ENCODE measurements around the gene HNRNPA1L2. TPM values are rescaled to one million over a fixed set of nuclear protein-coding genes. Genes with fewer than 3 reads are reported as not detected.
"Not testable (repeated sequence)": the region's sequence is repeated elsewhere in the genome, so short reads cannot be mapped to it uniquely, and the experiment has no call there.

The HNRNPA1L2 gene
- 1 to 10 TPM; 1.7 to 5.1 (median 2.6) TPM for total RNA-seq

- Histone ChIP-seq H3K4me1 (peaks cover 3% of the 10 kb centered on the region), H3K27ac (no peak within 1 kb of the TSS), H3K4me3 (no peak within 1 kb of the TSS), H3K36me3 (peaks cover 25% of the 10 kb centered on the region), H3K27me3 (no peaks in the 10 kb centered on the region), H3K9me3 (no peaks in the 10 kb centered on the region)
- TF ChIP-seq POLR2A (IDR thresholded peaks at IDR 0.05) (no peak), EP300 (IDR thresholded peaks at IDR 0.05) (no peak), POLR2AphosphoS5 (IDR thresholded peaks at IDR 0.05) (no peak), CTCF (IDR thresholded peaks at IDR 0.05) (no peak)
- WGBS: over 99% methylated on average over 7 of the region's 7 CpGs
- no peak for DNase-seq (ENCODE audit: low spot score in 2 of 2)
Observed at GRCh38 chr13:52642131-52642530, at the start of gene HNRNPA1L2. Gene HNRNPA1L2 (plus strand): TSS chr13:52642431. CDS start chr13:52642493, 62 bp downstream.

DNA sequence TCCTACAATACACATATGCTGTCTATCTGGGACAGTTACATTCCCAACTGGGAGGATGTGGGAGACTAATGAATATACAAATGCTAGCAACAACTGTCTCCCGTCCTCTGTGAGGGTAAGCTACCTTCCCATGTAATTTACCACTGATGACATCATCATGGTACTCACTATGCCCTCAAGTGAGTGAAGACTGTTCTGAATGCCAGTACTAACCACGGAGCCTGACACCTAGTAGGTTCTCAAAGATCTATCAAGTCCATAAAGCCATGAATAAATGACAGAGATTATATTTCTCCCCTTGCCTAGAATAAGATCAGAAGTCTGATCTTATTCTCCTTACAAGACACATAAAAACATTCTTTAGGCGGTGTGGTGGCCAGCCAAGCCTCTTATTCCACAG is 49.1 kb upstream of the HNRNPA1L2 start:
- not testable (repeated sequence) for H3K36me3 ChIP-seq; H3K27ac ChIP-seq; H3K27me3 ChIP-seq; H3K4me3 ChIP-seq; DNase-seq (ENCODE audit: low spot score in 2 of 2); H3K4me1 ChIP-seq; H3K9me3 ChIP-seq
- 77% methylated on average over 3 of the region's 3 CpGs for WGBS

- not testable (repeated sequence) for H3K27ac ChIP-seq; DNase-seq (ENCODE audit: low spot score in 2 of 2); H3K4me3 ChIP-seq; H3K4me1 ChIP-seq; H3K9me3 ChIP-seq; H3K27me3 ChIP-seq; H3K36me3 ChIP-seq
- WGBS: 81% methylated on average over 3 of the region's 3 CpGs
Observed at GRCh38 chr13:52593812-52594211, 48.4 kb upstream of the HNRNPA1L2 start.

- WGBS: 77% methylated on average over 7 of the region's 7 CpGs
- H3K4me1 ChIP-seq; H3K27me3 ChIP-seq; H3K9me3 ChIP-seq; H3K4me3 ChIP-seq; H3K36me3 ChIP-seq; DNase-seq (ENCODE audit: low spot score in 2 of 2); H3K27ac ChIP-seq: not testable (repeated sequence)
Observed at GRCh38 chr13:52594295-52594694, 47.9 kb upstream of the HNRNPA1L2 start.

GRCh38 chr13:52597676-52598075 is 44.6 kb upstream of the HNRNPA1L2 start:
- Histone ChIP-seq H3K9me3 (no peaks in the 10 kb centered on the region), H3K27ac (no peak overlapping the region), H3K4me3 (no peak overlapping the region), H3K4me1 (peaks cover 16% of the 10 kb centered on the region), H3K27me3 (no peaks in the 10 kb centered on the region), H3K36me3 (no peaks in the 10 kb centered on the region)
- no peak for TF ChIP-seq EP300 (IDR thresholded peaks at IDR 0.05)
- WGBS: 93% methylated on average over 3 of the region's 4 CpGs
- DNase-seq (ENCODE audit: low spot score in 2 of 2): no peak

GRCh38 chr13:52599037-52599847 is 43.0 kb upstream of the HNRNPA1L2 start:
- DNase-seq (ENCODE audit: low spot score in 2 of 2): no peak
- 7% methylated on average over 13 of the region's 13 CpGs for WGBS
- no peaks in the 10 kb centered on the region for H3K9me3 ChIP-seq
- peak overlapping the region; percentile 81 for H3K4me3 ChIP-seq
- H3K27me3 ChIP-seq: no peaks in the 10 kb centered on the region
- no peak for TF ChIP-seq POLR2A (IDR thresholded peaks at IDR 0.05)
- no peak for TF ChIP-seq EP300 (IDR thresholded peaks at IDR 0.05)
- TF ChIP-seq POLR2AphosphoS5 (IDR thresholded peaks at IDR 0.05): no peak
- TF ChIP-seq CTCF (IDR thresholded peaks at IDR 0.05): no peak
- H3K4me1 ChIP-seq: peaks cover 16% of the 10 kb centered on the region
- H3K36me3 ChIP-seq: no peaks in the 10 kb centered on the region
- peak overlapping the region; percentile 79 for H3K27ac ChIP-seq

DNA sequence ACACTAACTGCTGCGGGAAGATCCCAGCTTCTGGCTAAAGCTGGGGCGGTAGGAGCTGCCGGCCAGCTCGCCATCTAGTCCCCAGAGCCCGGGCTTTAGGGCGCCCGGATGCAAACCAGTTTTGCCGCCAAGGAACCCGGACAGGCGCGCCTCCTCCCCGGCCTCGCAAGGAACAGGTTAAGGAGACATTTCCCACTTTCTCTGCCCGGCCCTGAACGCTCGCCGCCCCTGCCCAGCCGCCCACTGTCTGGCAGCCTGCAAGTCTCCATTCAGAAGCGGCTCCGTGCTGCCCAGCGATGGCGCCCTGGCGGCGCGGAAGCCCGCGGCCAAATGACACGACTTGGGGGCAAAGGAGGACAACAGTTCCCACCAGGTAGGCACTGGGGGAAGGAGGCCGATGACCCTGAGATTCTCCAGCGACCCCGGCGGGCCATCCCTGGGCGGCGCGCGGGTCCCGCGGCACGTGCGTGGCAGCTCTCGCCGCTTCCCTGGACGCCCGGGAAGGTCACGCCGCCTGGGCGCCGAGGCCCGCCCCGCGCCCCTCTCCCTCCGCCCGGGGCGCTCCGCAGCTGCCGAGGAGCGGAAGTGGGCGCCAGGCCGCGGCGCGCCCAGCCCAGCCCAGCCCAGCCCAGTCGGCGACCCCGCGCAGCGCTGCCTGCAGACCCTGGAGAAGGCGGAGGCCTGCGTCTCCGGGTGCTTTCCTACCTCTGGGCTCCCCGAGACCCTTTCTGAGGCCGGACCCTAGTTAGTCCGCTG is 42.2 kb upstream of the HNRNPA1L2 start:
- Histone ChIP-seq H3K36me3 (no peaks in the 10 kb centered on the region), H3K9me3 (no peaks in the 10 kb centered on the region), H3K27me3 (no peaks in the 10 kb centered on the region), H3K4me1 (peaks cover 16% of the 10 kb centered on the region), H3K4me3 (peak overlapping the region; percentile 81), H3K27ac (peak overlapping the region; percentile 79)
- peak in 1 of 2 donors; percentile 73 for DNase-seq (ENCODE audit: low spot score in 2 of 2)
- 8% methylated on average over 3 of the region's 73 CpGs for WGBS
- TF ChIP-seq EP300 (IDR thresholded peaks at IDR 0.05): no peak
- no peak for TF ChIP-seq CTCF (IDR thresholded peaks at IDR 0.05)
- no peak for TF ChIP-seq POLR2A (IDR thresholded peaks at IDR 0.05)
- no peak for TF ChIP-seq POLR2AphosphoS5 (IDR thresholded peaks at IDR 0.05)
